T-helper 2 cell treated with Interferon-gamma antibody and Interleukin-4, amounts not matched to agents 100 ng/mL and 5 ng/mL, for 36 hours (primary cell): ENCODE results near the gene HSPA12A. TPM values are rescaled to one million over a fixed set of nuclear protein-coding genes. Genes with fewer than 3 reads are reported as not detected.

Experiments
- intact Hi-C: fragments of 100-400 bp; cut with micrococcal nuclease; formaldehyde crosslinking; loops from one replicate; pipeline ENCODE4 v1.15.1; 2023
- total RNA-seq: library from RNA; stranded (reverse); gene quantifications from 2 replicates; pipeline ENCODE4 v1.2.3, GENCODE V29; 2022

Gene HSPA12A
- total RNA-seq, 1 donor from 2014 or later, result 0.09 TPM

DNA sequence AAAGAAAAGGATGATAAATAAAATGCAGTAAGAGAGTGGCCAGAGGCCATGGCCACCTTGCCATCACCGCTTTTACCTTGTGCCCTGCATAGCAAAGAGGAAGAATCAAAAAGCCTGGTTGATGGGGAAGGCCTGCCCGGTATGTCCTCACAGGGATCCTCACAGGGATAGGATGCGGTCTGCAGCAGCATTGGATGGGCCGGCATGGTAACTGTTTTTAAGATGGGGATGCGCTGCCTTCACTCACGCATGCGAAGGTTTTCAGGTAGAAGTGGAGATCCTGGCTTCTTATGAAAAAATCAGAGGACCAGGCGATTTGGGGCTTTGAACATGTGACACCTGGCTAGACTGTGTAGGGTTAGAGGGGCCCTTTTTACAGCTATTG lies 109.2 kb downstream of the HSPA12A start:
- intact Hi-C loops, result no loop called here

DNA sequence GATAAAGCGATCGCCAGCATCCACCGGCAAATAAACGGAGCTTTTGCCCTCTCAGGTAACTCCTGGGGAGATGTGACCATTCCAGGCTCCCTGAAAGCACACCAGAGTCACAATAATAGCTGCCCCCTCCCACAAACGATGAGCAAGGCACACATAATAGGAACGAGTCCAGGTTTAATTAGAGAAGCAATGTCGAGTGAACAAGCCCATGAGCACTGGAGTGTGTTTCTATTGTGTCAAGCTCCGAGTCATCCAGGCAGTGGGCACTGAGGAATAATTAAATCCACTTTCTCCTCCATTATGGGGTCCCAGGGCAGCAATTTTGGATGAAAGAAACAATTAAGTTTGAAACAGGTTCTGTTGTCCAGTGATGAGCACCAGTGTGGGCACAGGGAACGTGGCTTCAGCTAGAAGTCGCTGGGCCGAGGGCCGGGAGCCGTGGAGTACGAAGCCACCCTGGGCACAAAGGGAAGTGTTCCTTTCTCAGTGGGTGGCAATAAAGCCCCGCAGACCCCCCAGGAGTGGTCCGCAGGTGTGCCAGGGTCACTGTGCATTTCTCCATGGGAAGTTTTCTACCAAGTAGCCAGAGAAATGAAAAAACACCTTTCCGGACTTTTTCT lies 109.7 kb downstream of the HSPA12A start:
- intact Hi-C loops, result no loop called here

GRCh38 chr10:116631871-116632295 lies 110.5 kb downstream of the HSPA12A start:
- intact Hi-C loops, result no loop called here

- intact Hi-C loops, result no loop called here
Observed at GRCh38 chr10:116630020-116630419, 112.3 kb downstream of the HSPA12A start.

DNA sequence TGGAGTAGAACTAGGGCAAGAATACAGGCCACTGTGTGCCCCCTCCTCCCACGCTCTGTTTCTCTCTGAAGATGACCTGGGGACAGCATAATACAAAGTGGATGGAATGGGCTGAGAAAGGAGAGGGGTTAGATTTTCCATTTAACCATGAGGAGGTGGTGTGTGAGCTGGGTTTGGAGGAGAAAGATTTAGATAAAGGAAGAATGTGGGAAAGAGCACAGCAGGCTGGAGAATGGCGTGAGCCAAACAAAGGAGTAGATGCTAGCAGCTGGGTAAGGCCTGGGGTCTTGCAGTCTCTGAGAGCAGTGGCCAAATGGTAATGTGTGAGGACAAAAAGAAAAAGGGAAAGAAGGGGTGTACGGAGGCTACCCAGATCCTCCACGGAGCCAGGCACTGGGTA lies 113.0 kb downstream of the HSPA12A start:
- intact Hi-C loops, result no loop called here

- intact Hi-C loops, result no loop called here
Observed at GRCh38 chr10:116627386-116627933, 114.9 kb downstream of the HSPA12A start.

DNA sequence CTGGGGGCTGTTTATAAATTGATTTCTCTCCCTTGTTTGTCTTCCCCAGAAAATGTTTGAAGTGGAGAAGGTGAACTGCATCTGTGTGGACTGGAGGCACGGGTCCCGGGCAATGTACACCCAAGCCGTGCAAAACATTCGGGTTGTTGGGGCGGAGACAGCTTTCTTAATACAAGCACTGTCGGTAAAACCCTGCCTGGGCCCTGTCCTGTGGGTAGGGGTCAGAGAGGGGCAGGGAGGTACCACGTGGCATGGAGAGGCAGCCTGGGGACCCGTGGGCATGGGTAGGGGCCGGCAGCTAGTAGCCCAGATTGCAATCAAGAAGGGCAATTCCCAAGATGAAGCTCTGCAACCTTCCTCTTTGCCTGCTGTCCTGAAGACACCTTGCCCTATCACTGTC lies 115.6 kb downstream of the HSPA12A start:
- intact Hi-C loops, result no loop called here

- intact Hi-C loops, result no loop called here
Observed at GRCh38 chr10:116625845-116626244, 116.5 kb downstream of the HSPA12A start.

DNA sequence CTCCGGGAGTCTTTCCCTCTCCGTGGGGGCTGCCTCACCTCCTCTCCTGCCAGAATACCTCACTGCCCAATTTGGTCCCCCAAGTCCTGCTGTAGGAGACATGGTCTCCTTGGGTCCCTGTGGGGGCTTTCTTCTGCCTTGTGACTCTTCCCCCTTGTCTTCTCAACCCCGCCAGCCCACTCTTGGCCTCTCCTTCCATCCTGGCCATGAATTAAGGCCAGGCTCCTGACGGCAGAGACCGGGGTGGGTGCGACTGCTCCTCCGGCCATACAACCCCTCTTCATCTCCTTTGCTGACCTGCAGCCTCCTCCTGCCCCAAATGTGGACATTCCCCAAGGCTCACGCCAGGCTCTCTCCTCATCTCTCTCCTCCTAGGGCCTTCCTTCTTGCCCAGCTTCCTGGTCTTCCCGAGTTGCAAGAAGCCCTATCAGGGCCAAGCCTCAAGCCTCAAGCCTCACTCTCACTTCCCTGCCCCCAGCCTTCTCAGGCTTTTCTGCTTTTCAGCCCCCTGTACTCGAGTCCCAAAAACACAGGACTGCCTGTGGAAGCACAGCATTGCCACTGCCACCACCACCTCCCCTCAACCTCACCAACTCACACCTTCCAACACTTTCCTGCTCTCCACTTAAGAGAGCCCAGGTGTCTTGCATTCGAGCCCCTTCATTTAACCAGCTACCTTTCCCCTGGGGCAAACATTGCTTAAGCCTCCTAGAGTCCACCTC lies 120.3 kb downstream of the HSPA12A start:
- intact Hi-C loops, result no loop called here

- intact Hi-C loops, result no loop called here
Observed at GRCh38 chr10:116621476-116621875, 120.9 kb downstream of the HSPA12A start.

Other genes starting within 250 kb of the HSPA12A start
- gene PNLIP, start 196.6 kb downstream of the HSPA12A start, total RNA-seq, result not detected in 2 replicates
- not detected in 2 replicates for gene PNLIPRP1, start 151.6 kb downstream of the HSPA12A start, total RNA-seq
- not detected in 2 replicates for gene PNLIPRP2, start 121.6 kb downstream of the HSPA12A start, total RNA-seq
- gene ENO4, start 106.9 kb upstream of the HSPA12A start, total RNA-seq, result not detected in 2 replicates